Endothelial cell of umbilical vein (primary cell): ENCODE results near the gene ANP32A. TPM values are rescaled to one million over a fixed set of nuclear protein-coding genes. Genes with fewer than 3 reads are reported as not detected.
A peak's percentile ranks its signal among the peaks of the same experiment; 100 is the strongest.

ENCODE experiments used
- BruUV-seq: library from RNA; stranded (reverse); fragments of 400-500 nt; replicated peaks from 2 replicates; lab custom pipeline; 2021; lab: Mats Ljungman, UMichigan
- CTCF ChIA-PET: fragments of 300-600, 350-600 bp; sonication (Branson Sonifier 250); formaldehyde crosslinking; loops from one replicate; lab custom pipeline; 2021; ENCODE audit warnings: antibody characterized with exemption, inconsistent platforms; lab: Charles Lee
- POLR2A ChIA-PET: fragments of 300-600, 350-600 bp; sonication (Branson Sonifier 250); formaldehyde crosslinking; loops from one replicate; lab custom pipeline; 2021; ENCODE audit warnings: antibody characterized with exemption, inconsistent platforms; lab: Charles Lee
- DNase-seq: peaks from one replicate; pipeline ENCODE4 v3.0.0-alpha.2; 2011; ENCODE audit warnings: low read depth, low spot score
- FAIRE-seq: peaks from 2 replicates; lab custom pipeline; 2011; peaks lifted over from hg19 to GRCh38; lab: Jason Lieb, UNC
- H2AFZ ChIP-seq: 2 replicates; pipeline ENCODE4 v1.6.0; 2012; ENCODE audit warnings: low read depth, low read length, control low read depth, inconsistent platforms
- H3K27ac ChIP-seq: 2 replicates; pipeline ENCODE4 v1.5.1; 2011; ENCODE audit warnings: low read depth, mild to moderate bottlenecking, control low read depth, low read length, moderate library complexity; ENCODE audit not compliant: insufficient read depth
- H3K27me3 ChIP-seq, 2 experiments: 2 replicates each; pipeline versions ENCODE4 v1.6.0 to v1.6.1; 2011; ENCODE audit warnings: low read length in 2 of 2, mixed read lengths in 1 of 2; ENCODE audit not compliant: control insufficient read depth in 2 of 2, insufficient read depth in 2 of 2
- H3K36me3 ChIP-seq, 2 experiments: 2 replicates in 1 of 2; 3 replicates in 1 of 2; pipeline ENCODE4 v1.5.1; 2011; ENCODE audit warnings: low read length in 2 of 2, mild to moderate bottlenecking in 1 of 2, moderate library complexity in 1 of 2; ENCODE audit not compliant: control insufficient read depth in 2 of 2, insufficient read depth in 2 of 2; ENCODE audit errors: extremely low read depth in 1 of 2
- H3K4me1 ChIP-seq: 3 replicates; pipeline ENCODE4 v1.5.1; 2011; ENCODE audit warnings: mild to moderate bottlenecking, low read length; ENCODE audit not compliant: control insufficient read depth, insufficient read depth; ENCODE audit errors: extremely low read depth
- H3K4me2 ChIP-seq: 2 replicates; pipeline ENCODE4 v1.6.1; 2011; ENCODE audit warnings: low read length, control low read depth, mixed read lengths; ENCODE audit not compliant: insufficient read depth
- H3K4me3 ChIP-seq, 3 experiments: fragments of 200-600 bp in 1 of 3; sonication (generic), shearing (Covaris generic) in 1 of 3; replicated peaks in 1 of 3; 2 replicates each; pipeline ENCODE4 v1.5.1; 2011 to 2016; ENCODE audit warnings: control low read depth in 3 of 3, low read length in 3 of 3, mild to moderate bottlenecking in 2 of 3, inconsistent platforms in 1 of 3, low read depth in 1 of 3, moderate library complexity in 1 of 3; ENCODE audit not compliant: insufficient read depth in 1 of 3
- H3K79me2 ChIP-seq: 2 replicates; pipeline ENCODE4 v1.6.0; 2012; ENCODE audit warnings: low read length, inconsistent platforms; ENCODE audit not compliant: control insufficient read depth, insufficient read depth
- H3K9ac ChIP-seq: replicated peaks from 2 replicates; pipeline ENCODE3; 2011; ENCODE audit warnings: low read length, control low read depth; ENCODE audit not compliant: insufficient read depth; ENCODE audit errors: extremely low read depth
- H3K9me1 ChIP-seq: replicated peaks from 3 replicates; pipeline ENCODE4 v1.6.0; 2011; ENCODE audit warnings: mild to moderate bottlenecking, low read length; ENCODE audit not compliant: control insufficient read depth, insufficient read depth; ENCODE audit errors: extremely low read depth
- H3K9me3 ChIP-seq: replicated peaks from 2 replicates; pipeline ENCODE4 v1.5.1; 2012; ENCODE audit warnings: low read length, inconsistent platforms; ENCODE audit not compliant: control insufficient read depth, insufficient read depth
- H4K20me1 ChIP-seq: replicated peaks from 2 replicates; pipeline ENCODE3; 2011; ENCODE audit warnings: mild to moderate bottlenecking, low read length; ENCODE audit not compliant: control insufficient read depth, insufficient read depth; ENCODE audit errors: extremely low read depth
- FOS ChIP-seq: IDR thresholded peaks from 2 replicates; pipeline ENCODE4 v1.6.1; 2011; ENCODE audit warnings: mild to moderate bottlenecking, low read length, moderate library complexity, borderline replicate concordance; ENCODE audit not compliant: insufficient read depth
- JUN ChIP-seq: IDR thresholded peaks from 2 replicates; pipeline ENCODE4 v1.6.1; 2011; ENCODE audit warnings: borderline replicate concordance, low read depth; ENCODE audit not compliant: insufficient read length, insufficient read depth
- MYC ChIP-seq: IDR thresholded peaks from one replicate; pipeline ENCODE4 v1.6.1; 2011; ENCODE audit warnings: mild to moderate bottlenecking, low read depth, low read length
- POLR2A ChIP-seq: IDR thresholded peaks from 2 replicates; pipeline ENCODE4 v1.6.1; 2012; ENCODE audit warnings: low read depth, mild to moderate bottlenecking, control low read depth, low read length
- POLR2AphosphoS5 ChIP-seq: IDR thresholded peaks from 2 replicates; pipeline ENCODE4 v1.6.1; 2012; ENCODE audit warnings: low read depth, mild to moderate bottlenecking, control low read depth, low read length, moderate library complexity; ENCODE audit not compliant: insufficient read depth
- dilution Hi-C: fragments of 300-500 bp; cut with MboI; formaldehyde crosslinking; loops from one replicate; pipeline ENCODE4 v1.15.0; 2019; ENCODE audit warnings: low sequenced_read_pairs; ENCODE audit not compliant: extremely low pct_ligation_motif_present
- intact Hi-C: fragments of 100-400 bp; cut with micrococcal nuclease; formaldehyde crosslinking; loops from one replicate; pipeline ENCODE4 v1.10.0; 2022
- polyA plus RNA-seq, 4 experiments: library from polyadenylated mRNA; depleted of rRNA in 3 of 4; stranded (reverse) in 3 of 4; unstranded in 1 of 4; fragments of >200 nt; gene quantifications; 2 replicates each; pipeline versions ENCODE4 v1.2.1 to v1.2.3, GENCODE V29; 2011 to 2012; ENCODE audit warnings: missing spikeins in 1 of 4
- total RNA-seq: library from RNA; stranded (reverse); gene quantifications from 2 replicates; pipeline ENCODE4 v1.2.3, GENCODE V29; 2021
- TF ChIP-seq, protein P1 (sequence below): IDR thresholded peaks from 2 replicates; pipeline ENCODE4 v1.6.1; 2011; ENCODE audit not compliant: insufficient read depth, insufficient read length
- TF ChIP-seq, protein P2 (sequence below), 2 donors: IDR thresholded peaks; 1 replicate in 1 of 2; 2 replicates in 1 of 2; pipeline ENCODE4 v1.5.1; 2011; ENCODE audit warnings: low read length in 2 of 2, mild to moderate bottlenecking in 2 of 2, moderate library complexity in 2 of 2, control low read depth in 1 of 2, inconsistent platforms in 1 of 2, low read depth in 1 of 2; ENCODE audit not compliant: insufficient read depth in 1 of 2; ENCODE audit errors: extremely low read depth in 1 of 2

Gene ANP32A
- total and polyA plus RNA-seq, 2 donors (not counting 3 experiments of a cell fraction or from before 2014, with no cell fraction given) = 37.9 to 169 TPM

- intact Hi-C loops (no loop called here), dilution Hi-C loops (no loop called here)
- no peaks in the 10 kb centered on the region for H3K9me3 ChIP-seq
- peaks cover 10 to 14% of the 10 kb centered on the region in 2 experiments for H3K36me3 ChIP-seq
- no peak overlapping the region for H3K9ac ChIP-seq
- TF ChIP-seq, protein P1, sequence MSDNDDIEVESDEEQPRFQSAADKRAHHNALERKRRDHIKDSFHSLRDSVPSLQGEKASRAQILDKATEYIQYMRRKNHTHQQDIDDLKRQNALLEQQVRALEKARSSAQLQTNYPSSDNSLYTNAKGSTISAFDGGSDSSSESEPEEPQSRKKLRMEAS = no peak
- TF ChIP-seq, protein P2, sequence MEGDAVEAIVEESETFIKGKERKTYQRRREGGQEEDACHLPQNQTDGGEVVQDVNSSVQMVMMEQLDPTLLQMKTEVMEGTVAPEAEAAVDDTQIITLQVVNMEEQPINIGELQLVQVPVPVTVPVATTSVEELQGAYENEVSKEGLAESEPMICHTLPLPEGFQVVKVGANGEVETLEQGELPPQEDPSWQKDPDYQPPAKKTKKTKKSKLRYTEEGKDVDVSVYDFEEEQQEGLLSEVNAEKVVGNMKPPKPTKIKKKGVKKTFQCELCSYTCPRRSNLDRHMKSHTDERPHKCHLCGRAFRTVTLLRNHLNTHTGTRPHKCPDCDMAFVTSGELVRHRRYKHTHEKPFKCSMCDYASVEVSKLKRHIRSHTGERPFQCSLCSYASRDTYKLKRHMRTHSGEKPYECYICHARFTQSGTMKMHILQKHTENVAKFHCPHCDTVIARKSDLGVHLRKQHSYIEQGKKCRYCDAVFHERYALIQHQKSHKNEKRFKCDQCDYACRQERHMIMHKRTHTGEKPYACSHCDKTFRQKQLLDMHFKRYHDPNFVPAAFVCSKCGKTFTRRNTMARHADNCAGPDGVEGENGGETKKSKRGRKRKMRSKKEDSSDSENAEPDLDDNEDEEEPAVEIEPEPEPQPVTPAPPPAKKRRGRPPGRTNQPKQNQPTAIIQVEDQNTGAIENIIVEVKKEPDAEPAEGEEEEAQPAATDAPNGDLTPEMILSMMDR (IDR thresholded peaks at IDR 0.05; ENCODE audit: extremely low read depth in 1 of 2, insufficient read depth in 1 of 2, low read depth in 1 of 2, low read length in 2 of 2) = no peak
- no peak for TF ChIP-seq JUN
- no peak for TF ChIP-seq POLR2AphosphoS5
- no peak for TF ChIP-seq FOS
- TF ChIP-seq POLR2A = no peak
- TF ChIP-seq MYC = no peak
- no peaks in the 10 kb centered on the region for H3K79me2 ChIP-seq
- ChIA-PET POLR2A (interaction anchor here (0.5 to 0.6 kb wide), 2 partner anchors 32 to 53 kb away, joined by 3 read pairs; no protein-coding TSS in a partner anchor), CTCF (no interaction called here)
- no peak overlapping the region for H3K4me3 ChIP-seq
- DNase-seq (peak; percentile 48), FAIRE-seq (peak; percentile 31)
- H3K4me1 ChIP-seq = no peaks in the 10 kb centered on the region
- H3K4me2 ChIP-seq = no peak overlapping the region
- H2AFZ ChIP-seq = no peak overlapping the region
- BruUV-seq = no TSS peak
- H3K9me1 ChIP-seq = no peaks in the 10 kb centered on the region
- no peaks in the 10 kb centered on the region for H4K20me1 ChIP-seq
- no peaks in the 10 kb centered on the region for H3K27me3 ChIP-seq
- H3K27ac ChIP-seq = no peak overlapping the region
Measured at GRCh38 chr15:68775671-68776476, 44.8 kb downstream of the ANP32A start.
